Duodenal mucosa (tissue), 2 donors: ENCODE measurements around the gene TMEM9B.

Experiments
- H3K27ac ChIP-seq: one replicate; pipeline ENCODE4 v1.7.0; 2013; ENCODE audit warnings: low read depth, low read length
- H3K27me3 ChIP-seq, 2 donors: one replicate each; pipeline ENCODE4 v1.7.0; 2013; ENCODE audit warnings: low read length in 2 of 2, control low read depth in 1 of 2; ENCODE audit not compliant: insufficient read depth in 2 of 2, control insufficient read depth in 1 of 2
- H3K36me3 ChIP-seq, 2 donors: one replicate each; pipeline ENCODE4 v1.7.0; 2013; ENCODE audit warnings: low read length in 2 of 2, control low read depth in 1 of 2; ENCODE audit not compliant: insufficient read depth in 2 of 2, control insufficient read depth in 1 of 2
- H3K4me1 ChIP-seq, 2 donors: one replicate each; pipeline ENCODE4 v1.7.0; 2013; ENCODE audit warnings: low read length in 2 of 2, control low read depth in 1 of 2; ENCODE audit not compliant: insufficient read depth in 2 of 2, control insufficient read depth in 1 of 2
- H3K4me3 ChIP-seq, 2 donors: one replicate each; pipeline ENCODE4 v1.7.0; 2013; ENCODE audit warnings: low read length in 2 of 2, low read depth in 1 of 2
- H3K9ac ChIP-seq, 2 donors: one replicate each; pipeline ENCODE4 v1.7.0; 2013; ENCODE audit warnings: low read length in 2 of 2, low read depth in 1 of 2
- H3K9me3 ChIP-seq, 2 donors: one replicate each; pipeline ENCODE4 v1.7.0; 2013; ENCODE audit warnings: low read length in 2 of 2, control low read depth in 1 of 2; ENCODE audit not compliant: control insufficient read depth in 1 of 2

The TMEM9B gene

DNA sequence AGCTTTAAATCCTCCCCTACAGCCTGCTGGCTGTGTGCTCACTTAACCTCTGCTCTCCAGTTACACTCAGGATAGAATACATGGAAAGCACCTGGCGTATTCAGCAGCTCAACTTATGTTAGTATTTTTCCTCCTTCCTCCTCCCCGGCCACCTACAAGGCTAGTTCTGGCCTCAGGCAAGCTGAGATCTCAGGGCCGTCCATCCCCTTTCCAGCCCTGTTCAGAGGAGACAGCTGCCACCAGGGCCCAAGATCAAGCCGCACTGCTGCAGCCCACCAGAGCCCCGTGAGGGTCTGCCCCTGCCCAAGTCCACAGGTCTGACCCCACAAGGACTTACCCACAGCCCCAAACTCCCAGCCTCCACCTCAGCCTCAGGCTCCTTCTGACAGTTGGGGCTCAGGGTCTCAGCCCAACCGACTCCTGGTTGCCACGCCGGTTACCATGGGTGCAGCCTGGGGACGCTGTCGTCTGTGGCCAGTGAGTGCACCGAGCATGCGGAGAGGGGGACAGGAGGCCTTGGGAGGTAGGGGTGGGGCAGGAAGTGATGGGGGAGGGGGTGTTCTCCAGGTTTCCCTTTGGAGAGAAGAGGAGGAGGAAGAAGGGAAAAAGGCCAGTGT lies 31.6 kb downstream of the TMEM9B start, which contains the start of gene C11orf16:
Gene C11orf16 (minus strand): TSS at position 384 of the 617 bp plus-strand sequence. CDS start 639 bp downstream, outside the sequence.
- H3K9me3 ChIP-seq, result no peaks in the 10 kb centered on the region
- no peak within 1 kb of the TSS for H3K4me3 ChIP-seq
- H3K4me1 ChIP-seq, result no peaks in the 10 kb centered on the region
- no peak within 1 kb of the TSS for H3K27ac ChIP-seq
- no peaks in the 10 kb centered on the region for H3K27me3 ChIP-seq
- no peak within 1 kb of the TSS for H3K9ac ChIP-seq
- no peaks in the 10 kb centered on the region for H3K36me3 ChIP-seq

DNA sequence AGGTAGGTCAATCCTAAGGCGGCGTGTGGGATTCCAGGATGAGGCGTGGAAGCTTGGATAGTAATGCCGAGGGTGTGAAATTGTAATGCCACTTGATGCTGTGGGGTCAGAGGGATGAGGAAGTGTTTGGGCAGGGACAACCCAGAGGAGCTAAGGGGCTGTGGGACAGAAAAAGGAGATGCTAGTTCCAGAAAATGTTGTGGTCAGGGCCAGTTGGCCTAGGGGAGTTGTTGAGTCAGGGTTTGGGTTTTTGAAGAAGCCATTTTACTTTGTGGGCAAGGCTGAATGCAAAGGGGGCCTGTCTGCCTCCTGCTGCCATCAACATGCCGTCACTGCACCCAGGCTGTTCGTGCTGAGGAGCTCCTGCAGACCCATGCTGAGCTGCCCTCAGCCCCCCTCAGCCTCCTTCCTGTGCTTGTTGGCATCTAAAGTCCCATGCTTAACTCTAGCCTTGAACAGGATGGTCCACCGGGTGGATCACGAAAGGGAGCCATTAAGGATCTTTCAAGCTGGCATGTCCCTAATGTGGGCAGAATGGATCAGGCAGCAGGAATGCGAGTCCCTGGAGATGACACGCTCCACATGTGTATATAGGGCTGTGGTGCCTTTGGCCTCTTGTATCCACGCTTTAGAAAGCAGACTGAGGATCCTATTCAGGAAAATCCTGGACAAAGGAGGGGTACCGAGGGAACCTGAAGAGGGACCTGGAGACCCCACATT lies 33.6 kb downstream of the TMEM9B start:
- H3K9ac ChIP-seq, result no peak overlapping the region

DNA sequence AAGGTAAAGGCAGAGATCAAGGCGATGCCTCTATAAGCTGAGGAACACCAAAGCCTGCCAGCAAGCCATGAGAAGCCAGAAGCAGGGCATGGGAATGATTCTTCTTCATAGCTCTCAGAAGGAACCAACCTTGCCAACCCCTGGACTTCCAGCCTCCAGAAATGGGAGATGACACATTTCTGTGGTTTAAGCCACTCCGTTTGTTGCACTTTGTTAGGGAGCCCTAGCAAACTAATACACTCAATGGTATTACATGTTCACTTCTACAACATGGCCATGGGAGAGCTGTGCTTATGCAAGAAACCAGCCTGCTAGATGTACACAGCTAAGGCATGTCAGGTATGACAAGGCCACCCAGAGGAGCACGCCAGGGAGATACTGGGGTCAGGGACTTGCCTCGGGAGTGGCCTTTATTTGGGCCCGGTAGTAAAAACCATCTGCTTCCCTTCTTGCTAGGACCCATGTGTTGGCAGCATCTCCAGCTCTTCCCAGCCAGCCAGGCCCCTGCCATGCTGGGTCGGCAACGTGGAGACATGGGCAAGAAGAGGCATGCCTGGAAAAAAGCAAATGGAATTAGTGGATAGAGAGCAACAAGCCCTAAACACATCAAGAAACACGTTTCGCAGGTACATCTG lies 35.1 kb downstream of the TMEM9B start:
- H3K4me3 ChIP-seq, result no peak overlapping the region
- no peak overlapping the region for H3K27ac ChIP-seq
- H3K36me3 ChIP-seq, result no peaks in the 10 kb centered on the region

More for the DNA sequence above, 33.6 kb downstream of the TMEM9B start:
- no peaks in the 10 kb centered on the region for H3K9me3 ChIP-seq
- H3K36me3 ChIP-seq, result no peaks in the 10 kb centered on the region
- no peak overlapping the region for H3K4me3 ChIP-seq
- no peak overlapping the region for H3K27ac ChIP-seq
- no peaks in the 10 kb centered on the region for H3K27me3 ChIP-seq
- H3K4me1 ChIP-seq, result no peaks in the 10 kb centered on the region

DNA sequence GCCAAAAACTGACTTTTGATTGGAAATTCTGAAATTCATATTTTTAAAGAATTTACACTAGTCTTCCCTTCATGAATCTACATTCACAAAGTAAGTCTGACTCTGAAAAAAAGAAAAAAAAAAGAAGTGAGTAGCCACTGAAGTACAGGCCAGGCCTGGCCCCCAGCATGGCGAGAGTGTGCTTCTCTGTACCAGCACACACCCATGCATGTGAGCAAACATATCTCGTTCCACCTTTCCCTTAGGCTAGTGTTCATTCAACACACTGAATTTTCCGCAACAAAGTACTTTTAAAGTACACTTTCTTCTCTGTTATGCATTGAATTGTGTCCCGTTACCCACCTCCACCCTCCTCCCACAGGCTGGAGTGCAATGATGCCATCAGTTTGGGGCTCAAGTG lies 36.0 kb downstream of the TMEM9B start:
- H3K9ac ChIP-seq, result no peak overlapping the region
- no peak overlapping the region for H3K4me3 ChIP-seq
- H3K4me1 ChIP-seq, result no peaks in the 10 kb centered on the region
- no peaks in the 10 kb centered on the region for H3K36me3 ChIP-seq
- H3K27ac ChIP-seq, result no peak overlapping the region
- H3K9me3 ChIP-seq, result no peaks in the 10 kb centered on the region
- H3K27me3 ChIP-seq, result no peaks in the 10 kb centered on the region

More for the DNA sequence above, 35.1 kb downstream of the TMEM9B start:
- Histone ChIP-seq H3K9me3 (no peaks in the 10 kb centered on the region), H3K4me1 (no peaks in the 10 kb centered on the region), H3K27me3 (no peaks in the 10 kb centered on the region), H3K9ac (no peak overlapping the region)

DNA sequence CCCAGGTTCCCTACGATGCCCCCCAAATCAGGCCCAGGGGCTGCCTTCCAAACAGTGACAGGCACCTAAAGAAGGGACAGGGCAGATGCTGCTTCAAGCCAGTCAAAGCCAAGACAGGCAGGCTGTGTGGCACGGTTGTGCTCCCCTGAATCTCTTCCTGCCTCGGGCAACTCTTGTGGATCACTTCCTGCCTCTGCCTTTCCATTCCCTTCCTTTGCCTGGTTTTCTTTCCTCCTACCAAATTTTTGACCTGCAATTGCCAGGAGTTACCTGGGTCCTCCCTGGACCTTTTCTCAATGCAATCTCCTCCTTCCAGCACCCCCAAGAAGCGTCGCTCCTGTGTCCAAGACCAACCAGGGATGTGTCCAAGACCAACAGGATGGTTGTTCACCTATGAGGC lies 37.0 kb downstream of the TMEM9B start:
- no peaks in the 10 kb centered on the region for H3K27me3 ChIP-seq
- H3K9ac ChIP-seq, result no peak overlapping the region
- no peaks in the 10 kb centered on the region for H3K9me3 ChIP-seq
- H3K27ac ChIP-seq, result no peak overlapping the region
- H3K4me1 ChIP-seq, result no peaks in the 10 kb centered on the region
- H3K4me3 ChIP-seq, result no peak overlapping the region
- H3K36me3 ChIP-seq, result peaks cover 3 to 4% of the 10 kb centered on the region in 2 donors

DNA sequence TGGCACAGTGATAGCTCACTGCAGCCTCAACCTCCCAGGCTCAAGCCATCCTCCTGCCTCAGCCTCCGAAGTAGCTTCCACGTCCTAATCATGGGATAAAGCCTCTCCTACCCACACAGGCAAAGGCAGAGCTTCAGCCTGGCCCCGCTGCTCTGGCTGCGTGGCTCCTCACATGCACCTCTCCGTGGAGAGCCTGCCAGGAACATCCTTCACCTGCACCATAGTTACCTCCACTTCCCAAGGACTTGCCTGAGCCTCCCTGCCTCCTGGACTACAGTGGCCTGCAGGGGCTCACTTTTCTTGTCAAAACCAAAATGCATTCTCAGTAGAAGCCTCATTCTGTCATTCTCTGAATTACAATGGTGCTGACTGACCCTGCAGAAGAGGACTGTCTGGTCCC lies 38.0 kb downstream of the TMEM9B start:
- no peak overlapping the region for H3K9ac ChIP-seq
- no peaks in the 10 kb centered on the region for H3K27me3 ChIP-seq
- H3K36me3 ChIP-seq, result peaks cover 4 to 11% of the 10 kb centered on the region in 2 donors
- H3K27ac ChIP-seq, result no peak overlapping the region
- H3K4me3 ChIP-seq, result no peak overlapping the region
- H3K9me3 ChIP-seq, result no peaks in the 10 kb centered on the region
- no peaks in the 10 kb centered on the region for H3K4me1 ChIP-seq

DNA sequence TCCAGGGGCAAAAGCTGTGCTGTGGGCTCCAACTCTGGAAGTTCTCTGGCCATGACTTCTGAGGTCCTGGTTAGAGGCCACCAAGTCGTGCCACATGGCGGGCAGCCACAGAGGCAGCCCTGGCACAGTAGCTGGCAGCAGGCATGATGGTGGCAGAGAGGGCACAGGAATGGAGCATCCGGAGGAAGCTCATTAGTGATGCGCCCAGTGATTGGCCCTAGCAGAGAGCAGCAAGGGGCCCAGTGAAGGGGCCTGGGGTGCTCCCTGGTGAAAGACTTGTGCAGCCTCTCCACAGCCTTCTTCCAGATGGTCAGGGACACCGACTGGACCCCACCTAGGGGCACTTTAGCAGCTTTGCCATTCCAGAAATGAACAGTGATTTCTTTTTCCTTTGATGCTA lies 38.5 kb downstream of the TMEM9B start:
- Histone ChIP-seq H3K27ac (no peak overlapping the region), H3K9ac (no peak overlapping the region), H3K4me1 (no peaks in the 10 kb centered on the region), H3K4me3 (no peak overlapping the region), H3K27me3 (no peaks in the 10 kb centered on the region), H3K9me3 (no peaks in the 10 kb centered on the region), H3K36me3 (peaks cover 4 to 15% of the 10 kb centered on the region in 2 donors)

DNA sequence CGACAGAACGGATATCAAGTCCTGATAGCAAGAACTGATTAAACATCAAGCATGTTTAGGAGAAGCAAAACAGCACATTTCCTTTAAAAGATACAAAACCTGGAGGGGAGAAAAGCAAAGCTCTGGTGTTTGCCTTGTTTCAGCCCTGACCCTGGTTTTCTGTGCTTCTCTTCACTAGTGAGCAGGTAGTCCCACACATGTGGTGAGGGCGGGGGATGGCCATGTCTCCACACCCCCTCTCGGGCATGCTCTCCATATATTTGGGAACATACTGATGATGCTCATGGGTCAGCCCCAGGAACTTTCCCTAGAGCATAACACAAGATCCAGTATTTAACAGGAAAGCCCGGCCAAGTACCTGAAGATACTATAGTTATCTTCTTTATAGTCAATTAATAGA lies 41.6 kb downstream of the TMEM9B start:
- Histone ChIP-seq H3K4me1 (no peaks in the 10 kb centered on the region), H3K27me3 (no peaks in the 10 kb centered on the region), H3K9me3 (no peaks in the 10 kb centered on the region), H3K27ac (no peak overlapping the region), H3K4me3 (no peak overlapping the region), H3K36me3 (peaks cover 4 to 39% of the 10 kb centered on the region in 2 donors), H3K9ac (no peak overlapping the region)

DNA sequence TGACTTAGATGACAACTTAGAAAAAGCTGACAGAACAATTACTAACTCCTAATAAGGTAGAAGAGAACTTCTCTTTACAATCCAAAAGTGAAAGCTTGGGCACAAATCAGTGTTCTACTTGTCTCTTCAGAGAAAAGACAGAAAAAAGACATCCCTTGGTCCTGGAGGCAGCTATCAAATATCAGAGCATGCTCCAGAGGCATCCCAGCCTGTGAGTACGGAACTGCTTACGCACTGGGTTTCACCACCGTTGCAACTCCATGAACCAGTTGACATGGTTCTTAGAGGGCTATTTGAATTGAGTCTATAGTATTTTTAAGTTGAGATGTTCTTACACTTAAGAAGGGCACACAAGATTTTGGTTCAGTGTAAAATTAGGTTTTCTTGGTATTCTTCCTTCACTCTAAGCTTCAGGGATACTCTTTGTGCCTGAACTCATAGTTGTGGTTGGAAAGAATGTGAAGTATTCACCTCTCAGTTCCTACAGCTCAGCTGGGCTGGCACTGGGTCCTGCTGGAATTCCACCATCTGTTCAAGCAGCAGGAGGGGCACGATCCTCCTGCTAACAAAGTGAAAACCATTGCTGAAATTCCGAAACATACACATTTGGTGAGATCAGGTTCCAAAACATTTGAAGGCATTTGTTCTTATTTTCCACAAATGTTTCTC lies 47.0 kb downstream of the TMEM9B start:
- H3K4me1 ChIP-seq, result peaks cover 12 to 13% of the 10 kb centered on the region in 2 donors
- peaks cover under 1 to 51% of the 10 kb centered on the region in 2 donors for H3K36me3 ChIP-seq
- H3K27ac ChIP-seq, result peak overlapping the region; percentile 5
- no peak overlapping the region for H3K4me3 ChIP-seq
- H3K27me3 ChIP-seq, result no peaks in the 10 kb centered on the region
- no peak overlapping the region for H3K9ac ChIP-seq
- H3K9me3 ChIP-seq, result no peaks in the 10 kb centered on the region

DNA sequence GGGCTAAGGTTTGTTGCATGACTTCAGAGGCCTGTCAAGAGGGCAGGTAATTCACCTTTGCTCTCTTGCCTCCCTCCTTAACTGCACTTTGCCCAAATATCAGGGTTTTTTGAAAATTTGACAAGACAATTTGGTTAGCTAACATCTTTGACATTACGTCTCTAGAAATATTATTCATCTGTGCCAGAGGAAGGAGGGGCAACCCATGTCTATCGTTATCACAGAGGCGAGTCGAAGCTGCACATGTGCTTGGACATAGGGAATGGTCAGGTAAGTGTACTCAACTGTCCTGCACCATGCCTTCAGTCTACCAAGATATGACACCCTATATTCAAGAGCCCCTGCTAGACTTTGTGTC lies 49.6 kb downstream of the TMEM9B start:
- Histone ChIP-seq H3K9ac (no peak overlapping the region), H3K9me3 (no peaks in the 10 kb centered on the region), H3K27me3 (no peaks in the 10 kb centered on the region), H3K36me3 (peaks cover 0 to 31% of the 10 kb centered on the region in 2 donors), H3K4me1 (peaks cover 12 to 18% of the 10 kb centered on the region in 2 donors), H3K27ac (no peak overlapping the region), H3K4me3 (peak overlapping the region in 1 of 2 donors; percentile 29)
